Keratinocyte (primary cell): ENCODE measurements around the gene ROPN1L. TPM values are rescaled to one million over a fixed set of nuclear protein-coding genes. Genes with fewer than 3 reads are reported as not detected.

Source experiments
- DNase-seq: peaks from one replicate; pipeline ENCODE4 v3.0.0-alpha.2; 2011; ENCODE audit warnings: low read depth, missing footprints, low spot score
- FAIRE-seq: peaks from 2 replicates; lab custom pipeline; 2011; peaks lifted over from hg19 to GRCh38; lab: Jason Lieb, UNC
- H2AFZ ChIP-seq: 2 replicates; pipeline ENCODE4 v1.6.0; 2012; ENCODE audit warnings: low read length, control low read depth, inconsistent platforms; ENCODE audit not compliant: control insufficient read depth
- H3K27ac ChIP-seq: 2 replicates; pipeline ENCODE4 v1.5.1; 2011; ENCODE audit warnings: low read length; ENCODE audit not compliant: control insufficient read depth, insufficient read depth
- H3K27me3 ChIP-seq: 3 replicates; pipeline ENCODE4 v1.6.0; 2011; ENCODE audit warnings: low read length; ENCODE audit not compliant: control insufficient read depth, insufficient read depth; ENCODE audit errors: extremely low read depth
- H3K36me3 ChIP-seq, 2 experiments: 2 replicates in 1 of 2; 3 replicates in 1 of 2; pipeline ENCODE4 v1.5.1; 2011; ENCODE audit warnings: low read length in 2 of 2, mild to moderate bottlenecking in 1 of 2; ENCODE audit not compliant: control insufficient read depth in 2 of 2, insufficient read depth in 2 of 2; ENCODE audit errors: extremely low read depth in 1 of 2
- H3K4me1 ChIP-seq: 3 replicates; pipeline ENCODE4 v1.5.1; 2011; ENCODE audit warnings: low read length; ENCODE audit not compliant: control insufficient read depth, insufficient read depth; ENCODE audit errors: extremely low read depth
- H3K4me2 ChIP-seq: 3 replicates; pipeline ENCODE4 v1.6.0; 2011; ENCODE audit warnings: low read depth, low read length; ENCODE audit not compliant: control insufficient read depth, insufficient read depth; ENCODE audit errors: extremely low read depth
- H3K4me3 ChIP-seq, 3 experiments: fragments of 200-600 bp in 1 of 3; sonication (generic) in 1 of 3; 2 replicates in 2 of 3; 3 replicates in 1 of 3; pipeline ENCODE4 v1.5.1; 2011 to 2016; ENCODE audit warnings: low read length in 3 of 3, mild to moderate bottlenecking in 3 of 3, control low read depth in 2 of 3, inconsistent platforms in 1 of 3, low read depth in 1 of 3, mixed read lengths in 1 of 3, mixed run types in 1 of 3, moderate library complexity in 1 of 3; ENCODE audit not compliant: control insufficient read depth in 2 of 3, insufficient read depth in 2 of 3; ENCODE audit errors: extremely low read depth in 1 of 3
- H3K79me2 ChIP-seq: 2 replicates; pipeline ENCODE4 v1.6.0; 2012; ENCODE audit warnings: low read length; ENCODE audit not compliant: control insufficient read depth, insufficient read depth
- H3K9ac ChIP-seq: 3 replicates; pipeline ENCODE4 v1.6.0; 2011; ENCODE audit warnings: low read length; ENCODE audit not compliant: control insufficient read depth, insufficient read depth; ENCODE audit errors: extremely low read depth
- H3K9me1 ChIP-seq: 3 replicates; pipeline ENCODE4 v1.6.0; 2011; ENCODE audit warnings: low read length; ENCODE audit not compliant: control insufficient read depth, insufficient read depth; ENCODE audit errors: extremely low read depth
- H3K9me3 ChIP-seq: 2 replicates; pipeline ENCODE4 v1.5.1; 2012; ENCODE audit warnings: low read depth, low read length; ENCODE audit not compliant: control insufficient read depth
- H4K20me1 ChIP-seq: 3 replicates; pipeline ENCODE4 v1.6.0; 2011; ENCODE audit warnings: low read length; ENCODE audit not compliant: control insufficient read depth, insufficient read depth; ENCODE audit errors: extremely low read depth
- CTCF ChIP-seq, 3 experiments: IDR thresholded peaks in 1 of 3; conservative IDR thresholded peaks in 1 of 3; optimal IDR thresholded peaks in 1 of 3; 2 replicates in 2 of 3; 3 replicates in 1 of 3; pipeline versions ENCODE3 to v1.5.1; 2011; ENCODE audit warnings: low read length in 3 of 3, mild to moderate bottlenecking in 3 of 3, moderate library complexity in 2 of 3, control low read depth in 1 of 3, inconsistent platforms in 1 of 3; ENCODE audit not compliant: insufficient read depth in 2 of 3; ENCODE audit errors: extremely low read depth in 1 of 3
- EZH2 ChIP-seq: IDR thresholded peaks from one replicate; pipeline ENCODE4 v1.6.1; 2012; ENCODE audit warnings: inconsistent platforms, mild to moderate bottlenecking, low read length, moderate library complexity
- dilution Hi-C: fragments of 300-500 bp; cut with MboI; formaldehyde crosslinking; loops from one replicate; pipeline ENCODE4 v1.7.0; 2020; ENCODE audit warnings: low sequenced_read_pairs; ENCODE audit not compliant: extremely low pct_ligation_motif_present
- polyA plus RNA-seq, 5 experiments: library from polyadenylated mRNA; depleted of rRNA in 3 of 5; stranded (reverse) in 3 of 5; stranded (forward) in 1 of 5; unstranded in 1 of 5; fragments of >200 nt; gene quantifications; 1 replicate in 1 of 5; 2 replicates in 3 of 5; 3 replicates in 1 of 5; pipeline versions ENCODE4 v1.2.1 to v1.2.3, GENCODE V29; 2011 to 2012; ENCODE audit warnings: missing spikeins in 2 of 5, low read depth in 1 of 5, low replicate concordance in 1 of 5

The ROPN1L gene
- polyA plus RNA-seq, 1 donor (not counting 4 experiments of a cell fraction or from before 2014, with no cell fraction given): not detected

- dilution Hi-C loops: no loop called here
- Histone ChIP-seq H3K9me1 (no peaks in the 10 kb centered on the region), H3K27ac (no peak overlapping the region), H2AFZ (no peak overlapping the region), H3K27me3 (no peaks in the 10 kb centered on the region), H3K4me2 (no peak overlapping the region), H3K9me3 (no peaks in the 10 kb centered on the region), H3K4me1 (peaks cover 14% of the 10 kb centered on the region), H3K4me3 (no peak overlapping the region), H3K9ac (no peak overlapping the region), H4K20me1 (no peaks in the 10 kb centered on the region), H3K79me2 (no peaks in the 10 kb centered on the region), H3K36me3 (no peaks in the 10 kb centered on the region)
- DNase-seq (no peak), FAIRE-seq (no peak)
- TF ChIP-seq CTCF (optimal IDR thresholded peaks at IDR 0.05 in 1 of 3, IDR thresholded peaks at IDR 0.05 in 1 of 3, conservative IDR thresholded peaks at IDR 0.05 in 1 of 3; ENCODE audit: extremely low read depth in 1 of 3, insufficient read depth in 2 of 3, low read length in 3 of 3) (no peak), EZH2 (no peak)
These were observed 39.7 kb downstream of the ROPN1L start for GRCh38 chr5:10481241-10481935.

- dilution Hi-C loops: no loop called here
These were observed 41.3 kb downstream of the ROPN1L start for GRCh38 chr5:10482791-10483530.

More at GRCh38 chr5:10482791-10483530, 41.3 kb downstream of the ROPN1L start:
- Histone ChIP-seq H3K9me1 (no peaks in the 10 kb centered on the region), H3K9me3 (no peaks in the 10 kb centered on the region), H2AFZ (no peak overlapping the region), H3K27ac (no peak overlapping the region), H3K4me1 (peaks cover 14% of the 10 kb centered on the region), H3K79me2 (no peaks in the 10 kb centered on the region), H3K9ac (no peak overlapping the region), H3K4me2 (no peak overlapping the region), H3K27me3 (no peaks in the 10 kb centered on the region), H3K36me3 (no peaks in the 10 kb centered on the region), H3K4me3 (no peak overlapping the region), H4K20me1 (no peaks in the 10 kb centered on the region)
- TF ChIP-seq EZH2: no peak
- TF ChIP-seq CTCF (optimal IDR thresholded peaks at IDR 0.05 in 1 of 3, IDR thresholded peaks at IDR 0.05 in 1 of 3, conservative IDR thresholded peaks at IDR 0.05 in 1 of 3; ENCODE audit: extremely low read depth in 1 of 3, insufficient read depth in 2 of 3, low read length in 3 of 3): no peak
- FAIRE-seq: no peak
- no peak for DNase-seq
